Measurements from ENCODE around the gene GALNT10. TPM values are rescaled to one million over a fixed set of nuclear protein-coding genes. Genes with fewer than 3 reads are reported as not detected.

The GALNT10 gene
- total RNA-seq, 1 experiment from 2014 or later = 22.9 TPM

DNA sequence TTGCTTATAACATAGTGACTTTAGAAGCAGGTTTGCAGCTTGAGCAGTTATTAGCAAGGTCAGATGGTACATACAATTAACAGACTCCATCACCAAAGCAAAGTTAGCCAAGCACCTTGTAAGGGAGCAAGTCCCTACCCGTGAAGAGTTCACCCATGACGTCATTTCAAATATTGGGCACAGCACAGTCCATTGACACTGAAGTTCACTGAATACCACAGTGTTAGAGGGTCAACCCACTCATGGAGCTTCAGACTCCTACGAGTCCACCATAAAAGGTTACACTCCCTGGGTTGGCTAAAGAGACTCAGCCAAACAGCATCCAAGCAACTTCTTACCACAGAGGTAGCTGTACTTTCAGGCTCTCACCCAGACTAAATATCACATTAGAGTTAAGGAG is 77.5 kb downstream of the GALNT10 start:
- DNase-seq (ENCODE audit: low spot score) (no peak), ATAC-seq (no peak)
- ChIA-PET POLR2A (no interaction called here), CTCF (no interaction called here)
- Mint-ChIP-seq H3K4me3 (no peak overlapping the region), H3K9me3 (0 out of 2 replicates have a peak, but pooled peaks cover 3% of the 10 kb centered on the region), H3K27me3 (ENCODE audit: low read depth) (no peaks in the 10 kb centered on the region), H3K36me3 (no peaks in the 10 kb centered on the region), H3K27ac (no peak overlapping the region), H3K4me1 (peaks cover 25% of the 10 kb centered on the region)
- TF ChIP-seq CREM (CRISPR knock-in tag; IDR thresholded peaks at IDR 0.05) (no peak), CBFB (CRISPR knock-in tag; IDR thresholded peaks at IDR 0.05; ENCODE audit: low read depth) (no peak), SOX15 (CRISPR knock-in tag; IDR thresholded peaks at IDR 0.05) (no peak), JAZF1 (CRISPR knock-in tag; IDR thresholded peaks at IDR 0.05) (no peak), GABPB1 (CRISPR knock-in tag; IDR thresholded peaks at IDR 0.05) (no peak), NFE2L1 (CRISPR knock-in tag; IDR thresholded peaks at IDR 0.05) (no peak), ESRRA (CRISPR knock-in tag; IDR thresholded peaks at IDR 0.05; ENCODE audit: borderline replicate concordance) (no peak), ZNF263 (CRISPR knock-in tag; IDR thresholded peaks at IDR 0.05; ENCODE audit: low read depth) (no peak)
- TF ChIP-seq, protein P1, sequence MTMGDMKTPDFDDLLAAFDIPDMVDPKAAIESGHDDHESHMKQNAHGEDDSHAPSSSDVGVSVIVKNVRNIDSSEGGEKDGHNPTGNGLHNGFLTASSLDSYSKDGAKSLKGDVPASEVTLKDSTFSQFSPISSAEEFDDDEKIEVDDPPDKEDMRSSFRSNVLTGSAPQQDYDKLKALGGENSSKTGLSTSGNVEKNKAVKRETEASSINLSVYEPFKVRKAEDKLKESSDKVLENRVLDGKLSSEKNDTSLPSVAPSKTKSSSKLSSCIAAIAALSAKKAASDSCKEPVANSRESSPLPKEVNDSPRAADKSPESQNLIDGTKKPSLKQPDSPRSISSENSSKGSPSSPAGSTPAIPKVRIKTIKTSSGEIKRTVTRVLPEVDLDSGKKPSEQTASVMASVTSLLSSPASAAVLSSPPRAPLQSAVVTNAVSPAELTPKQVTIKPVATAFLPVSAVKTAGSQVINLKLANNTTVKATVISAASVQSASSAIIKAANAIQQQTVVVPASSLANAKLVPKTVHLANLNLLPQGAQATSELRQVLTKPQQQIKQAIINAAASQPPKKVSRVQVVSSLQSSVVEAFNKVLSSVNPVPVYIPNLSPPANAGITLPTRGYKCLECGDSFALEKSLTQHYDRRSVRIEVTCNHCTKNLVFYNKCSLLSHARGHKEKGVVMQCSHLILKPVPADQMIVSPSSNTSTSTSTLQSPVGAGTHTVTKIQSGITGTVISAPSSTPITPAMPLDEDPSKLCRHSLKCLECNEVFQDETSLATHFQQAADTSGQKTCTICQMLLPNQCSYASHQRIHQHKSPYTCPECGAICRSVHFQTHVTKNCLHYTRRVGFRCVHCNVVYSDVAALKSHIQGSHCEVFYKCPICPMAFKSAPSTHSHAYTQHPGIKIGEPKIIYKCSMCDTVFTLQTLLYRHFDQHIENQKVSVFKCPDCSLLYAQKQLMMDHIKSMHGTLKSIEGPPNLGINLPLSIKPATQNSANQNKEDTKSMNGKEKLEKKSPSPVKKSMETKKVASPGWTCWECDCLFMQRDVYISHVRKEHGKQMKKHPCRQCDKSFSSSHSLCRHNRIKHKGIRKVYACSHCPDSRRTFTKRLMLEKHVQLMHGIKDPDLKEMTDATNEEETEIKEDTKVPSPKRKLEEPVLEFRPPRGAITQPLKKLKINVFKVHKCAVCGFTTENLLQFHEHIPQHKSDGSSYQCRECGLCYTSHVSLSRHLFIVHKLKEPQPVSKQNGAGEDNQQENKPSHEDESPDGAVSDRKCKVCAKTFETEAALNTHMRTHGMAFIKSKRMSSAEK (CRISPR knock-in tag; IDR thresholded peaks at IDR 0.05; ENCODE audit: borderline replicate concordance) = no peak
- TF ChIP-seq, protein P2, sequence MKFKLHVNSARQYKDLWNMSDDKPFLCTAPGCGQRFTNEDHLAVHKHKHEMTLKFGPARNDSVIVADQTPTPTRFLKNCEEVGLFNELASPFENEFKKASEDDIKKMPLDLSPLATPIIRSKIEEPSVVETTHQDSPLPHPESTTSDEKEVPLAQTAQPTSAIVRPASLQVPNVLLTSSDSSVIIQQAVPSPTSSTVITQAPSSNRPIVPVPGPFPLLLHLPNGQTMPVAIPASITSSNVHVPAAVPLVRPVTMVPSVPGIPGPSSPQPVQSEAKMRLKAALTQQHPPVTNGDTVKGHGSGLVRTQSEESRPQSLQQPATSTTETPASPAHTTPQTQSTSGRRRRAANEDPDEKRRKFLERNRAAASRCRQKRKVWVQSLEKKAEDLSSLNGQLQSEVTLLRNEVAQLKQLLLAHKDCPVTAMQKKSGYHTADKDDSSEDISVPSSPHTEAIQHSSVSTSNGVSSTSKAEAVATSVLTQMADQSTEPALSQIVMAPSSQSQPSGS (CRISPR knock-in tag; IDR thresholded peaks at IDR 0.05; ENCODE audit: borderline replicate concordance, low read depth) = no peak
- TF ChIP-seq, protein P3, sequence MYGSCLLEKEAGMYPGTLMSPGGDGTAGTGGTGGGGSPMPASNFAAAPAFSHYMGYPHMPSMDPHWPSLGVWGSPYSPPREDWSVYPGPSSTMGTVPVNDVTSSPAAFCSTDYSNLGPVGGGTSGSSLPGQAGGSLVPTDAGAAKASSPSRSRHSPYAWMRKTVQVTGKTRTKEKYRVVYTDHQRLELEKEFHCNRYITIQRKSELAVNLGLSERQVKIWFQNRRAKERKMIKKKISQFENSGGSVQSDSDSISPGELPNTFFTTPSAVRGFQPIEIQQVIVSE (CRISPR knock-in tag; IDR thresholded peaks at IDR 0.05; ENCODE audit: borderline replicate concordance) = no peak
- TF ChIP-seq, protein P4, sequence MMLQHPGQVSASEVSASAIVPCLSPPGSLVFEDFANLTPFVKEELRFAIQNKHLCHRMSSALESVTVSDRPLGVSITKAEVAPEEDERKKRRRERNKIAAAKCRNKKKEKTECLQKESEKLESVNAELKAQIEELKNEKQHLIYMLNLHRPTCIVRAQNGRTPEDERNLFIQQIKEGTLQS (CRISPR knock-in tag; conservative IDR thresholded peaks at IDR 0.05) = no peak

DNA sequence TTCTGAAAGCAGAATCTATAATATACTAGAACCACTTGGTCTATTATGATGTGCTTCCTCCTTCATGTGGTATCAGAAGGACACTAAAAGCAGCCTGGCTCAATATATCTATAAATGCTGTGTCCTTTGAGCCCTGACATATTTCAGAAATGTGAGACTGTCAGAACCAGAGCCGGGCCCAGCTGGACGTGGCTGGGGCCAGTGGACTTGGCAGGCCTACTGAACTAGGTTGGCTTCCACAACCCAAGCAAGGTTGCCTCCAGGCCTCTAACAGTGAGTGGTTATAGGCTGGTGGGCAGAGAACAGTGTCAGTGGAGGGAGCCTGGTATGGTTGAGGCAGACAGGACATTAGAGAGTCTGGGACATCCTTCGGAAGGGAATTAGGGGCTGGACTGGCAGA is 78.9 kb downstream of the GALNT10 start:
- POLR2A ChIA-PET = no interaction called here
- H3K36me3 Mint-ChIP-seq = no peaks in the 10 kb centered on the region
- H3K27me3 Mint-ChIP-seq (ENCODE audit: low read depth) = no peaks in the 10 kb centered on the region
- CTCF ChIA-PET = no interaction called here
- ATAC-seq (no peak), DNase-seq (ENCODE audit: low spot score) (no peak)
- no peak overlapping the region for H3K4me3 Mint-ChIP-seq
- 0 out of 2 replicates have a peak, but pooled peaks cover 3% of the 10 kb centered on the region for H3K9me3 Mint-ChIP-seq
- H3K4me1 Mint-ChIP-seq = peaks cover 25% of the 10 kb centered on the region
- H3K27ac Mint-ChIP-seq = no peak overlapping the region
- TF ChIP-seq ZNF512 (CRISPR knock-in tag; IDR thresholded peaks at IDR 0.05; ENCODE audit: borderline replicate concordance) (no peak), FOXP1 (CRISPR knock-in tag; IDR thresholded peaks at IDR 0.05; ENCODE audit: borderline replicate concordance) (no peak), FOXK1 (CRISPR knock-in tag; IDR thresholded peaks at IDR 0.05) (no peak), ZBTB43 (CRISPR knock-in tag; IDR thresholded peaks at IDR 0.05) (no peak), CREM (CRISPR knock-in tag; IDR thresholded peaks at IDR 0.05) (no peak), KAT7 (CRISPR knock-in tag; IDR thresholded peaks at IDR 0.05; ENCODE audit: borderline replicate concordance) (no peak), GTF2I (CRISPR knock-in tag; conservative IDR thresholded peaks at IDR 0.05) (no peak), SMAD4 (CRISPR knock-in tag; IDR thresholded peaks at IDR 0.05) (no peak), ZNF121 (CRISPR knock-in tag; IDR thresholded peaks at IDR 0.05) (no peak), NR2C2 (CRISPR knock-in tag; IDR thresholded peaks at IDR 0.05) (no peak), TEAD4 (CRISPR knock-in tag; IDR thresholded peaks at IDR 0.05) (no peak), ZNF396 (CRISPR knock-in tag; IDR thresholded peaks at IDR 0.05; ENCODE audit: borderline replicate concordance) (no peak), USF2 (CRISPR knock-in tag; IDR thresholded peaks at IDR 0.05) (no peak)

Measured in WTC11 (cell line).